HEK293 (cell line): ENCODE results near the gene CDKAL1.
A peak's percentile ranks its signal among the peaks of the same experiment; 100 is the strongest.

ENCODE experiments used
- CTCF ChIA-PET: fragments of 350-600 bp; formaldehyde crosslinking; extraction: SDS; loops from one replicate; lab custom pipeline; 2021; ENCODE audit warnings: antibody characterized with exemption; lab: Yijun Ruan, JAX
- POLR2A ChIA-PET: fragments of 300-600 bp; formaldehyde crosslinking; extraction: SDS; loops from one replicate; lab custom pipeline; 2020; ENCODE audit warnings: antibody characterized with exemption, inconsistent platforms; lab: Yijun Ruan, JAX
- H3K27ac ChIP-seq: fragments of 200-500 bp; sonication (Bioruptor generic); 2 replicates; pipeline ENCODE4 v1.5.1; 2014; ENCODE audit warnings: low read depth, low read length, control low read depth, inconsistent platforms; ENCODE audit errors: extremely low read depth
- H3K36me3 ChIP-seq, 2 experiments: fragments of 200-500 bp in 1 of 2; sonication (Bioruptor generic) in 1 of 2; 1 replicate in 1 of 2; 2 replicates in 1 of 2; pipeline ENCODE4 v1.5.1; 2014 to 2017; ENCODE audit warnings: inconsistent platforms in 2 of 2, low read length in 2 of 2; ENCODE audit not compliant: control insufficient read depth in 2 of 2, insufficient read depth in 1 of 2
- H3K4me1 ChIP-seq: fragments of 200-500 bp; sonication (Bioruptor generic); 2 replicates; pipeline ENCODE4 v1.5.1; 2014; ENCODE audit warnings: mild to moderate bottlenecking, low read length, inconsistent platforms; ENCODE audit not compliant: control insufficient read depth, insufficient read depth
- H3K4me3 ChIP-seq: 2 replicates; pipeline ENCODE4 v1.5.1; 2011; ENCODE audit warnings: low read depth, mild to moderate bottlenecking, control low read depth, low read length, moderate library complexity
- H3K9me3 ChIP-seq: fragments of 200-500 bp; sonication (Bioruptor generic); 2 replicates; pipeline ENCODE4 v1.5.1; 2014; ENCODE audit warnings: low read depth, low read length, inconsistent platforms; ENCODE audit not compliant: control insufficient read depth, insufficient read depth
- BCL11A ChIP-seq: fragments of 450-650 bp; formaldehyde crosslinking; IDR thresholded peaks from 2 replicates; pipeline ENCODE4 v1.5.1; 2016; ENCODE audit warnings: low read depth, missing biosample characterization, missing genetic modification characterization
- GLIS1 ChIP-seq: fragments of 450-650 bp; formaldehyde crosslinking; IDR thresholded peaks from 2 replicates; pipeline ENCODE4 v1.5.1; 2016; ENCODE audit warnings: missing biosample characterization, missing genetic modification characterization
- GLIS2 ChIP-seq: fragments of 450-650 bp; formaldehyde crosslinking; IDR thresholded peaks from 2 replicates; pipeline ENCODE4 v1.5.1; 2016; ENCODE audit warnings: missing biosample characterization, missing genetic modification characterization
- HOXA7 ChIP-seq: sonication (generic); formaldehyde crosslinking; IDR thresholded peaks from 2 replicates; pipeline ENCODE4 v1.8.1; 2022; ENCODE audit warnings: missing genetic modification reagents, borderline replicate concordance
- HOXD13 ChIP-seq: sonication (generic); formaldehyde crosslinking; IDR thresholded peaks from 2 replicates; pipeline ENCODE4 v1.8.0; 2022; ENCODE audit warnings: missing genetic modification reagents, borderline replicate concordance
- KLF1 ChIP-seq: fragments of 450-650 bp; formaldehyde crosslinking; IDR thresholded peaks from 2 replicates; pipeline ENCODE4 v1.5.1; 2016; ENCODE audit warnings: missing biosample characterization, missing genetic modification characterization
- OVOL3 ChIP-seq: fragments of 450-650 bp; formaldehyde crosslinking; IDR thresholded peaks from 2 replicates; pipeline ENCODE4 v1.5.1; 2016; ENCODE audit warnings: missing biosample characterization, missing genetic modification characterization
- PBX3 ChIP-seq: sonication (generic); formaldehyde crosslinking; IDR thresholded peaks from 2 replicates; pipeline ENCODE4 v1.8.1; 2022; ENCODE audit warnings: mild to moderate bottlenecking, moderate library complexity, missing genetic modification reagents
- PRDM10 ChIP-seq: fragments of 450-650 bp; formaldehyde crosslinking; IDR thresholded peaks from 2 replicates; pipeline ENCODE4 v1.5.1; 2016; ENCODE audit warnings: missing biosample characterization, missing genetic modification characterization
- SALL2 ChIP-seq: fragments of 450-650 bp; formaldehyde crosslinking; IDR thresholded peaks from 2 replicates; pipeline ENCODE4 v1.5.0; 2017; ENCODE audit warnings: missing biosample characterization, mild to moderate bottlenecking, missing genetic modification characterization, borderline replicate concordance
- SETDB1 ChIP-seq: IDR thresholded peaks from one replicate; pipeline ENCODE4 v1.6.1; 2017; ENCODE audit warnings: mild to moderate bottlenecking, low read length, moderate library complexity, mixed read lengths; ENCODE audit not compliant: insufficient read length
- SP7 ChIP-seq: fragments of 450-650 bp; formaldehyde crosslinking; IDR thresholded peaks from 2 replicates; pipeline ENCODE4 v1.5.1; 2016; ENCODE audit warnings: missing biosample characterization, missing genetic modification characterization
- ZBTB1 ChIP-seq: fragments of 450-650 bp; formaldehyde crosslinking; IDR thresholded peaks from 2 replicates; pipeline ENCODE4 v1.5.1; 2016; ENCODE audit warnings: missing biosample characterization, missing genetic modification characterization
- ZFHX2 ChIP-seq: fragments of 450-650 bp; formaldehyde crosslinking; conservative IDR thresholded peaks from 2 replicates; pipeline ENCODE4 v1.5.1; 2016; ENCODE audit warnings: missing biosample characterization, missing genetic modification characterization
- ZIC2 ChIP-seq: fragments of 450-650 bp; formaldehyde crosslinking; IDR thresholded peaks from 2 replicates; pipeline ENCODE4 v1.5.1; 2016; ENCODE audit warnings: missing biosample characterization, missing genetic modification characterization
- ZNF121 ChIP-seq: fragments of 450-650 bp; formaldehyde crosslinking; IDR thresholded peaks from 2 replicates; pipeline ENCODE4 v1.5.1; 2016; ENCODE audit warnings: missing biosample characterization, missing genetic modification characterization
- ZNF157 ChIP-seq: fragments of 450-650 bp; formaldehyde crosslinking; IDR thresholded peaks from 2 replicates; pipeline ENCODE4 v1.5.1; 2016; ENCODE audit warnings: missing biosample characterization, missing genetic modification characterization
- ZNF19 ChIP-seq: fragments of 450-650 bp; formaldehyde crosslinking; IDR thresholded peaks from 2 replicates; pipeline ENCODE4; 2016; ENCODE audit warnings: missing biosample characterization, missing genetic modification characterization, low read depth
- ZNF292 ChIP-seq: fragments of 450-650 bp; formaldehyde crosslinking; IDR thresholded peaks from 2 replicates; pipeline ENCODE4 v1.5.1; 2016; ENCODE audit warnings: low read depth, missing biosample characterization, missing genetic modification characterization, borderline replicate concordance
- ZNF341 ChIP-seq: fragments of 450-650 bp; formaldehyde crosslinking; IDR thresholded peaks from 2 replicates; pipeline ENCODE4; 2016; ENCODE audit warnings: low read depth, missing biosample characterization, missing genetic modification characterization
- ZNF354C ChIP-seq: fragments of 450-650 bp; formaldehyde crosslinking; IDR thresholded peaks from 2 replicates; pipeline ENCODE4 v1.5.1; 2016; ENCODE audit warnings: missing biosample characterization, missing genetic modification characterization, low read depth, borderline replicate concordance
- ZNF488 ChIP-seq: fragments of 450-650 bp; formaldehyde crosslinking; IDR thresholded peaks from 2 replicates; pipeline ENCODE4 v1.5.1; 2016; ENCODE audit warnings: missing biosample characterization, missing genetic modification characterization
- ZNF529 ChIP-seq: fragments of 450-650 bp; formaldehyde crosslinking; IDR thresholded peaks from 2 replicates; pipeline ENCODE4 v1.5.1; 2017; ENCODE audit warnings: missing genetic modification characterization, missing biosample characterization; ENCODE audit not compliant: insufficient replicate concordance
- ZNF548 ChIP-seq: fragments of 450-650 bp; formaldehyde crosslinking; IDR thresholded peaks from 2 replicates; pipeline ENCODE4 v1.5.1; 2016; ENCODE audit warnings: missing biosample characterization, missing genetic modification characterization
- ZNF558 ChIP-seq: fragments of 450-650 bp; formaldehyde crosslinking; IDR thresholded peaks from 2 replicates; pipeline ENCODE4 v1.5.1; 2016; ENCODE audit warnings: missing biosample characterization, missing genetic modification characterization
- ZNF585B ChIP-seq: fragments of 450-650 bp; formaldehyde crosslinking; IDR thresholded peaks from 2 replicates; pipeline ENCODE4 v1.5.1; 2016; ENCODE audit warnings: missing biosample characterization, missing genetic modification characterization
- ZNF658 ChIP-seq: fragments of 450-650 bp; formaldehyde crosslinking; IDR thresholded peaks from 2 replicates; pipeline ENCODE4; 2016; ENCODE audit warnings: missing biosample characterization, missing genetic modification characterization
- ZNF704 ChIP-seq: fragments of 450-650 bp; formaldehyde crosslinking; IDR thresholded peaks from 2 replicates; pipeline ENCODE4 v1.5.1; 2016; ENCODE audit warnings: missing biosample characterization, missing genetic modification characterization
- ZSCAN30 ChIP-seq: fragments of 450-650 bp; IDR thresholded peaks from 2 replicates; pipeline ENCODE4 v1.5.1; 2018; ENCODE audit warnings: missing biosample characterization, mild to moderate bottlenecking, missing genetic modification characterization, moderate library complexity

The CDKAL1 gene

GRCh38 chr6:21019614-21020013 lies 485.4 kb downstream of the CDKAL1 start:
- TF ChIP-seq HOXD13 (CRISPR knock-in tag) (no peak), PBX3 (CRISPR knock-in tag) (no peak), GLIS2 (tag by site-specific recombination) (no peak), ZNF121 (tag by site-specific recombination) (no peak), ZNF558 (tag by site-specific recombination) (no peak), ZBTB1 (no peak), OVOL3 (tag by site-specific recombination) (no peak), ZSCAN30 (tag by site-specific recombination) (no peak), SALL2 (tag by site-specific recombination) (no peak), ZNF19 (no peak), ZNF157 (tag by site-specific recombination) (no peak), BCL11A (tag by site-specific recombination) (no peak), PRDM10 (tag by site-specific recombination) (no peak), ZNF704 (tag by site-specific recombination) (no peak), ZNF292 (tag by site-specific recombination) (no peak), ZIC2 (tag by site-specific recombination) (no peak), ZNF488 (tag by site-specific recombination) (no peak), KLF1 (tag by site-specific recombination) (no peak)
- Histone ChIP-seq H3K4me1 (no peaks in the 10 kb centered on the region), H3K4me3 (no peak overlapping the region), H3K9me3 (no peaks in the 10 kb centered on the region), H3K27ac (no peak overlapping the region), H3K36me3 (no peaks in the 10 kb centered on the region)
- ChIA-PET POLR2A (interaction anchor here (0.7 kb wide), 1 partner anchor 329 kb away, joined by 3 read pairs; no protein-coding TSS in a partner anchor), CTCF (no interaction called here)

- Histone ChIP-seq H3K4me1 (no peaks in the 10 kb centered on the region), H3K4me3 (no peak overlapping the region), H3K9me3 (no peaks in the 10 kb centered on the region), H3K36me3 (no peaks in the 10 kb centered on the region), H3K27ac (peak overlapping the region; percentile 45; the same call in 1 of the 2 replicates)
- ChIA-PET POLR2A (interaction anchor here (0.7 kb wide), 2 partner anchors 103 to 212 kb away, joined by 3 read pairs; no protein-coding TSS in a partner anchor), CTCF (no interaction called here)
- TF ChIP-seq ZNF548 (tag by site-specific recombination) (no peak), ZNF354C (tag by site-specific recombination) (no peak), SETDB1 (peak; percentile 70), HOXA7 (CRISPR knock-in tag) (no peak), ZNF658 (tag by site-specific recombination) (no peak), ZNF157 (tag by site-specific recombination) (no peak), SP7 (tag by site-specific recombination) (peak; percentile 54), ZNF585B (tag by site-specific recombination) (no peak), ZNF529 (no peak), ZNF341 (tag by site-specific recombination) (0 out of 2 replicates have a peak, but pooled peaks have one; percentile 24), GLIS1 (no peak; the same call in 1 of the 2 replicates), ZFHX2 (tag by site-specific recombination) (no peak)
Measured at GRCh38 chr6:21022343-21023107, 488.3 kb downstream of the CDKAL1 start.
